Suprapubic skin (tissue), 4 donors: Measurements from ENCODE around the gene PFDN6. TPM values are rescaled to one million over a fixed set of nuclear protein-coding genes. Genes with fewer than 3 reads are reported as not detected.

Experiments
- DNase-seq, 2 donors: peaks; one replicate each; pipeline ENCODE4 v3.0.0-alpha.2; 2019; ENCODE audit warnings: low spot score in 2 of 2
- H3K27ac ChIP-seq: fragments of 200-600 bp; sonication (generic); one replicate; pipeline ENCODE4 v1.5.1; 2019
- H3K27me3 ChIP-seq: fragments of 200-600 bp; sonication (generic); one replicate; pipeline ENCODE4 v1.5.1; 2019
- H3K36me3 ChIP-seq: fragments of 200-600 bp; sonication (generic); one replicate; pipeline ENCODE4 v1.5.1; 2019
- H3K4me1 ChIP-seq: fragments of 200-600 bp; sonication (generic); one replicate; pipeline ENCODE4 v1.5.1; 2019
- H3K4me3 ChIP-seq: fragments of 200-600 bp; sonication (generic); one replicate; pipeline ENCODE4 v1.5.1; 2019; ENCODE audit warnings: mild to moderate bottlenecking
- H3K9me3 ChIP-seq: fragments of 200-600 bp; sonication (generic); one replicate; pipeline ENCODE4 v1.5.1; 2019
- CTCF ChIP-seq, 2 donors: fragments of 200-600 bp in 1 of 2; fragments of 450-650 bp in 1 of 2; sonication (generic) in 1 of 2; IDR thresholded peaks; one replicate each; pipeline ENCODE4 v1.5.1; 2016 to 2019; ENCODE audit warnings: antibody characterized with exemption in 2 of 2, mild to moderate bottlenecking in 1 of 2, moderate library complexity in 1 of 2
- EP300 ChIP-seq: sonication (generic); formaldehyde crosslinking; IDR thresholded peaks from one replicate; pipeline ENCODE4 v1.6.1; 2017; ENCODE audit warnings: antibody characterized with exemption
- POLR2A ChIP-seq, 2 donors: fragments of 450-650 bp; IDR thresholded peaks; one replicate each; pipeline ENCODE4 v1.6.1; 2017; ENCODE audit warnings: antibody characterized with exemption in 2 of 2, mild to moderate bottlenecking in 2 of 2, moderate library complexity in 2 of 2
- POLR2AphosphoS5 ChIP-seq, 3 donors: sonication (generic); formaldehyde crosslinking; IDR thresholded peaks; one replicate each; pipeline ENCODE4 v1.6.1; 2017; ENCODE audit warnings: antibody characterized with exemption in 3 of 3
- WGBS: methylation state at CpG from one replicate; pipeline ENCODE4 v1.1.5; 2018; 5-methylcytosine and 5-hydroxymethylcytosine counted together
- total RNA-seq, 4 donors: library from RNA; depleted of rRNA; stranded (reverse); fragments of >200 nt; gene quantifications; one replicate each; pipeline ENCODE4 v1.1.0, GENCODE V29; 2016

PFDN6 gene
- total RNA-seq, 4 donors from 2014 or later: 20.5 to 31.5 (median 22.3) TPM

GRCh38 chr6:33297956-33298772 lies 8.8 kb downstream of the PFDN6 start:
- under 1% methylated on average over 37 of the region's 42 CpGs for WGBS
- H3K27me3 ChIP-seq: no peaks in the 10 kb centered on the region
- peak; percentile 89 to 92 for DNase-seq
- H3K4me3 ChIP-seq: peak overlapping the region; percentile 86
- no peak for TF ChIP-seq CTCF (IDR thresholded peaks at IDR 0.05)
- peak in 2 of 3 donors; percentile 48 to 76 for TF ChIP-seq POLR2AphosphoS5 (IDR thresholded peaks at IDR 0.05)
- TF ChIP-seq POLR2A (IDR thresholded peaks at IDR 0.05): peak; percentile 16 to 63
- no peak for TF ChIP-seq EP300
- H3K4me1 ChIP-seq: peaks cover 40% of the 10 kb centered on the region
- peaks cover 42% of the 10 kb centered on the region for H3K36me3 ChIP-seq
- peak overlapping the region; percentile 96 for H3K27ac ChIP-seq
- H3K9me3 ChIP-seq: no peaks in the 10 kb centered on the region

- peak; percentile 93 to 94 for DNase-seq
- H3K4me1 ChIP-seq: peaks cover 40% of the 10 kb centered on the region
- peaks cover 42% of the 10 kb centered on the region for H3K36me3 ChIP-seq
- TF ChIP-seq EP300 (no peak), CTCF (IDR thresholded peaks at IDR 0.05) (no peak), POLR2A (IDR thresholded peaks at IDR 0.05) (no peak), POLR2AphosphoS5 (IDR thresholded peaks at IDR 0.05) (no peak)
- no peaks in the 10 kb centered on the region for H3K9me3 ChIP-seq
- 0% methylated on average over 13 of the region's 34 CpGs for WGBS
- no peaks in the 10 kb centered on the region for H3K27me3 ChIP-seq
- peak within 1 kb of the TSS; percentile 96 for H3K27ac ChIP-seq
- peak within 1 kb of the TSS; percentile 86 for H3K4me3 ChIP-seq
Observed at GRCh38 chr6:33298773-33299236, 9.4 kb downstream of the PFDN6 start, which contains the start of gene RGL2. Gene RGL2 (minus strand): TSS chr6:33298942. CDS start chr6:33298610, 332 bp downstream.

GRCh38 chr6:33299237-33299944 lies 10.0 kb downstream of the PFDN6 start:
- peak overlapping the region; percentile 86 for H3K4me3 ChIP-seq
- TF ChIP-seq POLR2AphosphoS5 (IDR thresholded peaks at IDR 0.05): peak; percentile 55 to 80 (median 70)
- no peak for TF ChIP-seq EP300
- peak; percentile 64 to 80 for TF ChIP-seq CTCF (IDR thresholded peaks at IDR 0.05)
- TF ChIP-seq POLR2A (IDR thresholded peaks at IDR 0.05): peak in 1 of 2 donors; percentile 78
- WGBS: 0% methylated on average over 10 of the region's 54 CpGs
- H3K36me3 ChIP-seq: peaks cover 42% of the 10 kb centered on the region
- no peaks in the 10 kb centered on the region for H3K9me3 ChIP-seq
- H3K27me3 ChIP-seq: no peaks in the 10 kb centered on the region
- DNase-seq: peak; percentile 95 to 96
- peak overlapping the region; percentile 96 for H3K27ac ChIP-seq
- peaks cover 40% of the 10 kb centered on the region for H3K4me1 ChIP-seq

GRCh38 chr6:33301877-33302276 lies 12.5 kb downstream of the PFDN6 start:
- H3K9me3 ChIP-seq: no peaks in the 10 kb centered on the region
- WGBS: 87% methylated on average over 3 of the region's 3 CpGs
- H3K4me3 ChIP-seq: no peak overlapping the region
- TF ChIP-seq CTCF (IDR thresholded peaks at IDR 0.05) (no peak), POLR2A (IDR thresholded peaks at IDR 0.05) (no peak), EP300 (no peak), POLR2AphosphoS5 (IDR thresholded peaks at IDR 0.05) (no peak)
- H3K27me3 ChIP-seq: no peaks in the 10 kb centered on the region
- H3K4me1 ChIP-seq: peaks cover 40% of the 10 kb centered on the region
- H3K27ac ChIP-seq: no peak overlapping the region
- peaks cover 43% of the 10 kb centered on the region for H3K36me3 ChIP-seq
- no peak for DNase-seq

- no peak overlapping the region for H3K4me3 ChIP-seq
- WGBS: 80% methylated on average over 2 of the region's 16 CpGs
- H3K27ac ChIP-seq: no peak overlapping the region
- H3K27me3 ChIP-seq: no peaks in the 10 kb centered on the region
- peaks cover 48% of the 10 kb centered on the region for H3K36me3 ChIP-seq
- peaks cover 25% of the 10 kb centered on the region for H3K4me1 ChIP-seq
- DNase-seq: no peak
- no peak for TF ChIP-seq CTCF (IDR thresholded peaks at IDR 0.05)
- H3K9me3 ChIP-seq: no peaks in the 10 kb centered on the region
Observed at GRCh38 chr6:33304216-33304615, 14.8 kb downstream of the PFDN6 start.
